GM12878 (cell line): ENCODE results near the gene GLB1L3. TPM values are rescaled to one million over a fixed set of nuclear protein-coding genes. Genes with fewer than 3 reads are reported as not detected.

ENCODE experiments used
- ATAC-seq: fragments of 200-7000 bp; cut with Tn5 transposase; 3 replicates; pipeline ENCODE4 v1.9.1; 2020; ENCODE audit warnings: mild to moderate bottlenecking, moderate library complexity
- BruUV-seq: library from RNA; stranded (reverse); fragments of 400-500 nt; replicated peaks from 2 replicates; lab custom pipeline; 2021; lab: Mats Ljungman, UMichigan
- CTCF ChIA-PET: fragments of 300-600 bp; sonication (Branson Sonifier 250); formaldehyde crosslinking; extraction: SDS; loops from one replicate; lab custom pipeline; 2021; ENCODE audit warnings: inconsistent platforms; lab: Yijun Ruan, JAX
- POLR2A ChIA-PET: fragments of 350-600 bp; formaldehyde crosslinking; extraction: SDS; loops from one replicate; lab custom pipeline; 2021; ENCODE audit warnings: inconsistent platforms; lab: Charles Lee
- RAD21 ChIA-PET: fragments of 300-600 bp; sonication (Branson Sonifier 250); formaldehyde crosslinking; loops from one replicate; lab custom pipeline; 2023; ENCODE audit warnings: antibody characterized with exemption; ENCODE audit not compliant: unreplicated experiment; lab: Charles Lee
- SMC1A ChIA-PET: fragments of 300-600 bp; sonication (Branson Sonifier 250); formaldehyde crosslinking; loops from one replicate; lab custom pipeline; 2023; ENCODE audit not compliant: unreplicated experiment, uncharacterized antibody; lab: Charles Lee
- DNase-seq: peaks from one replicate; pipeline ENCODE4 v3.0.0-alpha.2; 2011; ENCODE audit warnings: low read depth, low spot score
- FAIRE-seq: peaks from 3 replicates; lab custom pipeline; 2011; peaks lifted over from hg19 to GRCh38; lab: Jason Lieb, UNC
- H2AFZ ChIP-seq: 2 replicates; pipeline ENCODE4 v1.6.0; 2011; ENCODE audit warnings: low read depth, low read length, control low read depth; ENCODE audit not compliant: control insufficient read depth
- H3K27ac ChIP-seq: 2 replicates; pipeline ENCODE4 v1.5.1; 2011; ENCODE audit warnings: control low read depth; ENCODE audit not compliant: control insufficient read depth, insufficient read depth
- H3K27me3 ChIP-seq, 2 experiments: replicated peaks in 1 of 2; 2 replicates each; pipeline versions ENCODE4 v1.6.0 to v1.6.1; 2011; ENCODE audit warnings: low read length in 1 of 2; ENCODE audit not compliant: control insufficient read depth in 2 of 2, insufficient read depth in 2 of 2
- H3K36me3 ChIP-seq, 2 experiments: 2 replicates each; pipeline ENCODE4 v1.5.1; 2011; ENCODE audit warnings: low read length in 1 of 2; ENCODE audit not compliant: control insufficient read depth in 2 of 2, insufficient read depth in 2 of 2
- H3K4me1 ChIP-seq: 2 replicates; pipeline ENCODE4 v1.6.1; 2011; ENCODE audit warnings: mild to moderate bottlenecking, low read length, moderate library complexity, mixed read lengths; ENCODE audit not compliant: control insufficient read depth, insufficient read depth
- H3K4me2 ChIP-seq: 2 replicates; pipeline ENCODE4 v1.6.0; 2011; ENCODE audit warnings: control low read depth; ENCODE audit not compliant: control insufficient read depth, insufficient read depth
- H3K4me3 ChIP-seq: fragments of 200-600 bp; sonication (generic); 2 replicates; pipeline ENCODE4 v1.5.1; 2016
- H3K79me2 ChIP-seq: 2 replicates; pipeline ENCODE4 v1.6.0; 2011; ENCODE audit warnings: low read length; ENCODE audit not compliant: control insufficient read depth, insufficient read depth
- H3K9ac ChIP-seq: 2 replicates; pipeline ENCODE4 v1.8.0; 2011; ENCODE audit warnings: low read length, control low read depth, mixed read lengths; ENCODE audit not compliant: control insufficient read depth, insufficient read depth
- H3K9me3 ChIP-seq: replicated peaks from 3 replicates; pipeline ENCODE4 v1.5.1; 2011; ENCODE audit warnings: mild to moderate bottlenecking, low read length; ENCODE audit not compliant: control insufficient read depth, insufficient read depth
- H4K20me1 ChIP-seq: 2 replicates; pipeline ENCODE4 v1.6.0; 2011; ENCODE audit not compliant: control insufficient read depth, insufficient read depth
- BCL11A ChIP-seq: IDR thresholded peaks from 2 replicates; pipeline ENCODE4 v1.6.1; 2011; ENCODE audit warnings: low read depth, low read length
- BHLHE40 ChIP-seq, 2 experiments: fragments of 450-650 bp in 1 of 2; IDR thresholded peaks; 2 replicates each; pipeline ENCODE4 v1.6.1; 2011 to 2017; ENCODE audit warnings: low read depth in 2 of 2, borderline replicate concordance in 1 of 2, improper control_type of control experiment in 1 of 2, low read length in 1 of 2, mild to moderate bottlenecking in 1 of 2
- BRCA1 ChIP-seq: IDR thresholded peaks from 2 replicates; pipeline ENCODE4 v1.6.1; 2011; ENCODE audit warnings: low read depth, low read length, improper control_type of control experiment
- CBX5 ChIP-seq: sonication (generic); IDR thresholded peaks from 2 replicates; pipeline ENCODE4 v1.6.1; 2016; ENCODE audit warnings: low read depth, moderate library complexity, mild to moderate bottlenecking, inconsistent platforms
- EP300 ChIP-seq, 2 experiments: fragments of 150-350 bp in 1 of 2; IDR thresholded peaks; 2 replicates each; pipeline ENCODE4 v1.6.1; 2011 to 2012; ENCODE audit warnings: low read depth in 2 of 2, low read length in 2 of 2, borderline replicate concordance in 1 of 2, improper control_type of control experiment in 1 of 2, inconsistent platforms in 1 of 2; ENCODE audit not compliant: control insufficient read depth in 1 of 2
- FOXM1 ChIP-seq: IDR thresholded peaks from 2 replicates; pipeline ENCODE4 v1.6.1; 2012; ENCODE audit warnings: low read depth, mild to moderate bottlenecking, inconsistent platforms, low read length, moderate library complexity
- MYC ChIP-seq: IDR thresholded peaks from 2 replicates; pipeline ENCODE4 v1.6.1; 2011; ENCODE audit warnings: mild to moderate bottlenecking, low read length, moderate library complexity, inconsistent platforms; ENCODE audit not compliant: insufficient read depth, insufficient replicate concordance, insufficient read length, severe bottlenecking
- NR2C2 ChIP-seq: IDR thresholded peaks from 2 replicates; pipeline ENCODE4 v1.6.1; 2011; ENCODE audit warnings: borderline replicate concordance, low read depth; ENCODE audit not compliant: control insufficient read depth, insufficient read length
- TAF1 ChIP-seq: IDR thresholded peaks from 2 replicates; pipeline ENCODE4 v1.6.1; 2011; ENCODE audit warnings: mild to moderate bottlenecking, low read depth, low read length, borderline replicate concordance
- YY1 ChIP-seq: IDR thresholded peaks from 2 replicates; pipeline ENCODE4 v1.6.1; 2011; ENCODE audit warnings: low read depth, mild to moderate bottlenecking, low read length
- ZZZ3 ChIP-seq: IDR thresholded peaks from 2 replicates; pipeline ENCODE4 v1.6.1; 2011; ENCODE audit warnings: low read depth; ENCODE audit not compliant: control insufficient read depth, insufficient read length
- WGBS: methylation state at CpG from one replicate; pipeline ENCODE4 v1.1.6; 2016; ENCODE audit warnings: low lambda C conversion rate; ENCODE audit not compliant: insufficient replicate concordance, insufficient coverage; ENCODE audit errors: missing lambda C conversion rate; 5-methylcytosine and 5-hydroxymethylcytosine counted together
- in situ Hi-C: fragments of 300-500 bp; cut with MboI; formaldehyde crosslinking; loops from 9 replicates; pipeline ENCODE4 v1.14.3; 2018; ENCODE audit warnings: mixed read lengths
- intact Hi-C: fragments of 100-400 bp; cut with micrococcal nuclease; formaldehyde crosslinking; loops from one replicate; pipeline ENCODE4 v1.14.2; 2022; ENCODE audit not compliant: unreplicated experiment
- polyA plus RNA-seq, 11 experiments: library from polyadenylated mRNA; depleted of rRNA in 4 of 11; unstranded in 6 of 11; stranded (reverse) in 5 of 11; fragments of >200 nt; fragmentation: Nextera tagmentation in 4 of 11; fragmentation: Illumina TruSeq in 1 of 11; extraction: Ambion mirVana in 4 of 11; extraction: Trizol in 1 of 11; gene quantifications; 1 replicate in 1 of 11; 2 replicates in 10 of 11; pipeline versions ENCODE4 v1.2.1 to v1.2.3, GENCODE V29; 2011 to 2016; ENCODE audit warnings: inconsistent platforms in 2 of 11, missing spikeins in 2 of 11, low read depth in 1 of 11
- total RNA-seq, 4 experiments: library from RNA; depleted of rRNA in 3 of 4; stranded (reverse); fragments of >200 nt in 3 of 4; fragmentation: Illumina TruSeq in 1 of 4; extraction: Trizol in 1 of 4; gene quantifications; 2 replicates each; pipeline versions ENCODE4 v1.2.1 to v1.2.3, GENCODE V29; 2013 to 2021
- TF ChIP-seq, protein P1 (sequence below): fragments of 450-650 bp; IDR thresholded peaks from 2 replicates; pipeline ENCODE4 v1.6.1; 2017; ENCODE audit warnings: low read depth, mild to moderate bottlenecking, moderate library complexity
- TF ChIP-seq, protein P2 (sequence below): fragments of 450-650 bp; IDR thresholded peaks from 2 replicates; pipeline ENCODE4 v1.6.1; 2016; ENCODE audit warnings: mild to moderate bottlenecking, moderate library complexity, borderline replicate concordance
- TF ChIP-seq, protein P3 (sequence below): IDR thresholded peaks from 2 replicates; pipeline ENCODE4 v1.6.1; 2012; ENCODE audit warnings: low read depth, low read length, improper control_type of control experiment

The GLB1L3 gene
- total and polyA plus RNA-seq, 10 of the 15 experiments (the other 5 are each of a cell fraction or from before 2014, with no cell fraction given): 0.53 to 2.9 (median 1.9) TPM; not detected in 1

DNA sequence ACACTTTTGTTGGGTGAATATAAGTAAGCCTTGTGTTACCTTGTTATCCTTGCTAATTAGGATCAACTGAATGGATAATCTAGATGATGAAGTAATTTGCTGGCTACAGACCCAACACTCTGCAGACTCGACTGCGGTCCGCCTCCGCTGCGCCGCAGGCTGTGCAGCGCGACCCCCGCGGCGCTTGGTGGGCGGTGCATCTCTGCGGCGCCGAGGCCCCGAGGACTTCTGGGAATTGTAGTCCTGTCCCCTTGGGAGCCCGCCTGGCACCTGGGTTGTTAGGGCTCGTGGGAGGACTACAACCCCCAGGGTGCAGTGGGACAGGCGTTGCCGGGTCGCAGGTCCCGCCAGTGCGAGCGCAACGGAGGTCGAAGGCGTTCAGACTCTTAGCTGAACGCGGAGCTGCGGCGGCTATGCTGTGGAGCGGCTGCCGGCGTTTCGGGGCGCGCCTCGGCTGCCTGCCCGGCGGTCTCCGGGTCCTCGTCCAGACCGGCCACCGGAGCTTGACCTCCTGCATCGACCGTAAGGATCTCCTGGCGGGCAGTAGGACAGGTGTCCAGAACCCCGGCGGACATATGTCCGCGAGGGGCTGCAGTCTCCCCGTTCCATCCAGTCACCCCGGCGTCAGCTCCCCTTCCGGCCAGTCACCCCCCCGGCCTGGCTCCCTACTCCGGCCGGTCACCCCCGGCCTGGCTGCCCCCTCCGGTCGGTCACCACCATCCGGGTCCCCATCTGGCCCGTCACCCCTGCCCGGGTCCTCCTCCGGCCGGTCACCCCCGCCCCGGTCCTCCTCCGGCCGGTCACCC is 22.8 kb upstream of the GLB1L3 start, which contains the start of the genes ACAD8 and THYN1:
ACAD8 (plus strand) TSS at position 381 of the 806 bp plus-strand sequence; CDS start at position 414, 33 bp downstream.
THYN1 (minus strand) TSS at position 165 of the 806 bp plus-strand sequence. CDS start 470 bp downstream, outside the sequence.
- intact Hi-C loops: loop anchor here (2.0 to 10.0 kb wide), 2 partner anchors 29 to 49 kb away; partner anchors contain the start of gene VPS26B
- ChIA-PET CTCF (interaction anchor here (0.7 to 3.4 kb wide), 4 partner anchors 9 to 45 kb away, joined by 3 to 18 read pairs (median 4); no protein-coding TSS in a partner anchor), SMC1A (interaction anchor here (2.2 kb wide), 1 partner anchor 25 kb away, joined by 8 read pairs; no protein-coding TSS in a partner anchor), POLR2A (interaction anchor here (0.6 to 1.0 kb wide), 2 partner anchors 29 to 46 kb away, joined by 3 to 8 read pairs; partner anchors contain the start of gene VPS26B), RAD21 (interaction anchor here (0.6 to 0.7 kb wide), 2 partner anchors 25 to 49 kb away, joined by 4 to 6 read pairs; no protein-coding TSS in a partner anchor)
- BruUV-seq: no TSS peak
- Histone ChIP-seq H3K4me1 (no peaks in the 10 kb centered on the region), H3K4me3 (peak within 1 kb of the TSS; percentile 90), H3K36me3 (peaks cover 2 to 4% of the 10 kb centered on the region in 2 experiments; a peak in 2 of 4 replicates), H4K20me1 (no peaks in the 10 kb centered on the region), H3K4me2 (peak within 1 kb of the TSS; percentile 91), H3K9ac (peak within 1 kb of the TSS; percentile 78), H3K9me3 (no peaks in the 10 kb centered on the region), H2AFZ (peak within 1 kb of the TSS; percentile 97), H3K27ac (peak within 1 kb of the TSS; percentile 62), H3K27me3 (no peaks in the 10 kb centered on the region), H3K79me2 (peaks cover 6% of the 10 kb centered on the region)
- peak; percentile 66 for FAIRE-seq
- WGBS: under 1% methylated on average over 30 of the region's 70 CpGs
- in situ Hi-C loops: no loop called here
- peak; percentile 86 for DNase-seq
- peak; percentile 100 for ATAC-seq
- TF ChIP-seq MYC (no peak), ZZZ3 (no peak), EP300 (IDR thresholded peaks at IDR 0.05; ENCODE audit: borderline replicate concordance in 1 of 2, control insufficient read depth in 1 of 2, low read depth in 2 of 2, low read length in 2 of 2) (no peak), YY1 (peak; percentile 28; the same call in 1 of the 2 replicates), BCL11A (no peak), BRCA1 (no peak), TAF1 (peak; percentile 78; the same call in 1 of the 2 replicates), BHLHE40 (IDR thresholded peaks at IDR 0.05; ENCODE audit: borderline replicate concordance in 1 of 2, low read depth in 2 of 2, low read length in 1 of 2) (peak; percentile 16 to 58; a peak in 2 of 4 replicates), NR2C2 (no peak), CBX5 (no peak), FOXM1 (no peak)
- TF ChIP-seq, protein P1, sequence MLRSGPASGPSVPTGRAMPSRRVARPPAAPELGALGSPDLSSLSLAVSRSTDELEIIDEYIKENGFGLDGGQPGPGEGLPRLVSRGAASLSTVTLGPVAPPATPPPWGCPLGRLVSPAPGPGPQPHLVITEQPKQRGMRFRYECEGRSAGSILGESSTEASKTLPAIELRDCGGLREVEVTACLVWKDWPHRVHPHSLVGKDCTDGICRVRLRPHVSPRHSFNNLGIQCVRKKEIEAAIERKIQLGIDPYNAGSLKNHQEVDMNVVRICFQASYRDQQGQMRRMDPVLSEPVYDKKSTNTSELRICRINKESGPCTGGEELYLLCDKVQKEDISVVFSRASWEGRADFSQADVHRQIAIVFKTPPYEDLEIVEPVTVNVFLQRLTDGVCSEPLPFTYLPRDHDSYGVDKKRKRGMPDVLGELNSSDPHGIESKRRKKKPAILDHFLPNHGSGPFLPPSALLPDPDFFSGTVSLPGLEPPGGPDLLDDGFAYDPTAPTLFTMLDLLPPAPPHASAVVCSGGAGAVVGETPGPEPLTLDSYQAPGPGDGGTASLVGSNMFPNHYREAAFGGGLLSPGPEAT: peak; percentile 49; the same call in 1 of the 2 replicates
- TF ChIP-seq, protein P2, sequence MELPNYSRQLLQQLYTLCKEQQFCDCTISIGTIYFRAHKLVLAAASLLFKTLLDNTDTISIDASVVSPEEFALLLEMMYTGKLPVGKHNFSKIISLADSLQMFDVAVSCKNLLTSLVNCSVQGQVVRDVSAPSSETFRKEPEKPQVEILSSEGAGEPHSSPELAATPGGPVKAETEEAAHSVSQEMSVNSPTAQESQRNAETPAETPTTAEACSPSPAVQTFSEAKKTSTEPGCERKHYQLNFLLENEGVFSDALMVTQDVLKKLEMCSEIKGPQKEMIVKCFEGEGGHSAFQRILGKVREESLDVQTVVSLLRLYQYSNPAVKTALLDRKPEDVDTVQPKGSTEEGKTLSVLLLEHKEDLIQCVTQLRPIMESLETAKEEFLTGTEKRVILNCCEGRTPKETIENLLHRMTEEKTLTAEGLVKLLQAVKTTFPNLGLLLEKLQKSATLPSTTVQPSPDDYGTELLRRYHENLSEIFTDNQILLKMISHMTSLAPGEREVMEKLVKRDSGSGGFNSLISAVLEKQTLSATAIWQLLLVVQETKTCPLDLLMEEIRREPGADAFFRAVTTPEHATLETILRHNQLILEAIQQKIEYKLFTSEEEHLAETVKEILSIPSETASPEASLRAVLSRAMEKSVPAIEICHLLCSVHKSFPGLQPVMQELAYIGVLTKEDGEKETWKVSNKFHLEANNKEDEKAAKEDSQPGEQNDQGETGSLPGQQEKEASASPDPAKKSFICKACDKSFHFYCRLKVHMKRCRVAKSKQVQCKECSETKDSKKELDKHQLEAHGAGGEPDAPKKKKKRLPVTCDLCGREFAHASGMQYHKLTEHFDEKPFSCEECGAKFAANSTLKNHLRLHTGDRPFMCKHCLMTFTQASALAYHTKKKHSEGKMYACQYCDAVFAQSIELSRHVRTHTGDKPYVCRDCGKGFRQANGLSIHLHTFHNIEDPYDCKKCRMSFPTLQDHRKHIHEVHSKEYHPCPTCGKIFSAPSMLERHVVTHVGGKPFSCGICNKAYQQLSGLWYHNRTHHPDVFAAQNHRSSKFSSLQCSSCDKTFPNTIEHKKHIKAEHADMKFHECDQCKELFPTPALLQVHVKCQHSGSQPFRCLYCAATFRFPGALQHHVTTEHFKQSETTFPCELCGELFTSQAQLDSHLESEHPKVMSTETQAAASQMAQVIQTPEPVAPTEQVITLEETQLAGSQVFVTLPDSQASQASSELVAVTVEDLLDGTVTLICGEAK: peak; percentile 38; the same call in 1 of the 2 replicates
- TF ChIP-seq, protein P3, sequence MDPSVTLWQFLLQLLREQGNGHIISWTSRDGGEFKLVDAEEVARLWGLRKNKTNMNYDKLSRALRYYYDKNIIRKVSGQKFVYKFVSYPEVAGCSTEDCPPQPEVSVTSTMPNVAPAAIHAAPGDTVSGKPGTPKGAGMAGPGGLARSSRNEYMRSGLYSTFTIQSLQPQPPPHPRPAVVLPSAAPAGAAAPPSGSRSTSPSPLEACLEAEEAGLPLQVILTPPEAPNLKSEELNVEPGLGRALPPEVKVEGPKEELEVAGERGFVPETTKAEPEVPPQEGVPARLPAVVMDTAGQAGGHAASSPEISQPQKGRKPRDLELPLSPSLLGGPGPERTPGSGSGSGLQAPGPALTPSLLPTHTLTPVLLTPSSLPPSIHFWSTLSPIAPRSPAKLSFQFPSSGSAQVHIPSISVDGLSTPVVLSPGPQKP: 0 out of 2 replicates have a peak, but pooled peaks have one; percentile 40
